GM12878 (cell line): Measurements from ENCODE around the gene SPIC. TPM values are rescaled to one million over a fixed set of nuclear protein-coding genes. Genes with fewer than 3 reads are reported as not detected.

Experiments
- ATAC-seq: fragments of 200-7000 bp; cut with Tn5 transposase; 3 replicates; pipeline ENCODE4 v1.9.1; 2020; ENCODE audit warnings: mild to moderate bottlenecking, moderate library complexity
- BruUV-seq: library from RNA; stranded (reverse); fragments of 400-500 nt; replicated peaks from 2 replicates; lab custom pipeline; 2021; lab: Mats Ljungman, UMichigan
- CTCF ChIA-PET: fragments of 300-600 bp; sonication (Branson Sonifier 250); formaldehyde crosslinking; extraction: SDS; loops from one replicate; lab custom pipeline; 2021; ENCODE audit warnings: inconsistent platforms; lab: Yijun Ruan, JAX
- POLR2A ChIA-PET: fragments of 350-600 bp; formaldehyde crosslinking; extraction: SDS; loops from one replicate; lab custom pipeline; 2021; ENCODE audit warnings: inconsistent platforms; lab: Charles Lee
- RAD21 ChIA-PET: fragments of 300-600 bp; sonication (Branson Sonifier 250); formaldehyde crosslinking; loops from one replicate; lab custom pipeline; 2023; ENCODE audit warnings: antibody characterized with exemption; ENCODE audit not compliant: unreplicated experiment; lab: Charles Lee
- SMC1A ChIA-PET: fragments of 300-600 bp; sonication (Branson Sonifier 250); formaldehyde crosslinking; loops from one replicate; lab custom pipeline; 2023; ENCODE audit not compliant: unreplicated experiment, uncharacterized antibody; lab: Charles Lee
- DNase-seq: peaks from one replicate; pipeline ENCODE4 v3.0.0-alpha.2; 2011; ENCODE audit warnings: low read depth, low spot score
- FAIRE-seq: peaks from 3 replicates; lab custom pipeline; 2011; peaks lifted over from hg19 to GRCh38; lab: Jason Lieb, UNC
- H2AFZ ChIP-seq: 2 replicates; pipeline ENCODE4 v1.6.0; 2011; ENCODE audit warnings: low read depth, low read length, control low read depth; ENCODE audit not compliant: control insufficient read depth
- H3K27ac ChIP-seq: 2 replicates; pipeline ENCODE4 v1.5.1; 2011; ENCODE audit warnings: control low read depth; ENCODE audit not compliant: control insufficient read depth, insufficient read depth
- H3K27me3 ChIP-seq, 2 experiments: replicated peaks in 1 of 2; 2 replicates each; pipeline versions ENCODE4 v1.6.0 to v1.6.1; 2011; ENCODE audit warnings: low read length in 1 of 2; ENCODE audit not compliant: control insufficient read depth in 2 of 2, insufficient read depth in 2 of 2
- H3K36me3 ChIP-seq, 2 experiments: 2 replicates each; pipeline ENCODE4 v1.5.1; 2011; ENCODE audit warnings: low read length in 1 of 2; ENCODE audit not compliant: control insufficient read depth in 2 of 2, insufficient read depth in 2 of 2
- H3K4me1 ChIP-seq: 2 replicates; pipeline ENCODE4 v1.6.1; 2011; ENCODE audit warnings: mild to moderate bottlenecking, low read length, moderate library complexity, mixed read lengths; ENCODE audit not compliant: control insufficient read depth, insufficient read depth
- H3K4me2 ChIP-seq: 2 replicates; pipeline ENCODE4 v1.6.0; 2011; ENCODE audit warnings: control low read depth; ENCODE audit not compliant: control insufficient read depth, insufficient read depth
- H3K4me3 ChIP-seq: fragments of 200-600 bp; sonication (generic); 2 replicates; pipeline ENCODE4 v1.5.1; 2016
- H3K79me2 ChIP-seq: 2 replicates; pipeline ENCODE4 v1.6.0; 2011; ENCODE audit warnings: low read length; ENCODE audit not compliant: control insufficient read depth, insufficient read depth
- H3K9ac ChIP-seq: 2 replicates; pipeline ENCODE4 v1.8.0; 2011; ENCODE audit warnings: low read length, control low read depth, mixed read lengths; ENCODE audit not compliant: control insufficient read depth, insufficient read depth
- H3K9me3 ChIP-seq: replicated peaks from 3 replicates; pipeline ENCODE4 v1.5.1; 2011; ENCODE audit warnings: mild to moderate bottlenecking, low read length; ENCODE audit not compliant: control insufficient read depth, insufficient read depth
- H4K20me1 ChIP-seq: 2 replicates; pipeline ENCODE4 v1.6.0; 2011; ENCODE audit not compliant: control insufficient read depth, insufficient read depth
- BMI1 ChIP-seq: fragments of 450-650 bp; IDR thresholded peaks from 2 replicates; pipeline ENCODE4 v1.6.1; 2016; ENCODE audit warnings: mild to moderate bottlenecking, moderate library complexity, borderline replicate concordance
- E4F1 ChIP-seq: fragments of 450-650 bp; IDR thresholded peaks from 2 replicates; pipeline ENCODE4 v1.6.1; 2018; ENCODE audit warnings: borderline replicate concordance, mild to moderate bottlenecking; ENCODE audit not compliant: partially characterized antibody
- IKZF1 ChIP-seq: fragments of 450-650 bp; conservative IDR thresholded peaks from 2 replicates; pipeline ENCODE4 v1.6.1; 2017; ENCODE audit warnings: antibody characterized with exemption, mild to moderate bottlenecking
- NFXL1 ChIP-seq: fragments of 450-650 bp; IDR thresholded peaks from 2 replicates; pipeline ENCODE4 v1.6.1; 2017; ENCODE audit warnings: antibody characterized with exemption, mild to moderate bottlenecking, borderline replicate concordance
- NR2F1 ChIP-seq: fragments of 450-650 bp; conservative IDR thresholded peaks from 2 replicates; pipeline ENCODE4 v1.6.1; 2017; ENCODE audit warnings: mild to moderate bottlenecking
- PKNOX1 ChIP-seq: fragments of 450-650 bp; IDR thresholded peaks from 2 replicates; pipeline ENCODE4 v1.6.1; 2016; ENCODE audit warnings: mild to moderate bottlenecking
- REST ChIP-seq: IDR thresholded peaks from 2 replicates; pipeline ENCODE4 v1.6.1; 2012; ENCODE audit warnings: mild to moderate bottlenecking, low read depth, low read length
- SIX5 ChIP-seq: IDR thresholded peaks from 2 replicates; pipeline ENCODE4 v1.6.1; 2011; ENCODE audit warnings: mild to moderate bottlenecking, low read depth, low read length, moderate library complexity; ENCODE audit not compliant: severe bottlenecking
- SREBF2 ChIP-seq: IDR thresholded peaks from 2 replicates; pipeline ENCODE4 v1.6.1; 2012; ENCODE audit warnings: mild to moderate bottlenecking, low read length
- SUZ12 ChIP-seq: fragments of 200-600 bp; sonication (generic); IDR thresholded peaks from one replicate; pipeline ENCODE4 v1.6.1; 2018; ENCODE audit warnings: antibody characterized with exemption, mild to moderate bottlenecking; ENCODE audit not compliant: unreplicated experiment
- TARDBP ChIP-seq: IDR thresholded peaks from 2 replicates; pipeline ENCODE4 v1.6.1; 2016; ENCODE audit warnings: borderline replicate concordance
- YY1 ChIP-seq: IDR thresholded peaks from 2 replicates; pipeline ENCODE4 v1.6.1; 2011; ENCODE audit warnings: low read depth, mild to moderate bottlenecking, low read length
- ZBTB11 ChIP-seq: fragments of 450-650 bp; formaldehyde crosslinking; IDR thresholded peaks from 2 replicates; pipeline ENCODE4 v1.5.0; 2022; ENCODE audit warnings: mild to moderate bottlenecking, missing genetic modification characterization
- WGBS: methylation state at CpG from one replicate; pipeline ENCODE4 v1.1.6; 2016; ENCODE audit warnings: low lambda C conversion rate; ENCODE audit not compliant: insufficient replicate concordance, insufficient coverage; ENCODE audit errors: missing lambda C conversion rate; 5-methylcytosine and 5-hydroxymethylcytosine counted together
- in situ Hi-C: fragments of 300-500 bp; cut with MboI; formaldehyde crosslinking; loops from 9 replicates; pipeline ENCODE4 v1.14.3; 2018; ENCODE audit warnings: mixed read lengths
- intact Hi-C: fragments of 100-400 bp; cut with micrococcal nuclease; formaldehyde crosslinking; loops from one replicate; pipeline ENCODE4 v1.14.2; 2022; ENCODE audit not compliant: unreplicated experiment
- polyA plus RNA-seq, 11 experiments: library from polyadenylated mRNA; depleted of rRNA in 4 of 11; unstranded in 6 of 11; stranded (reverse) in 5 of 11; fragments of >200 nt; fragmentation: Nextera tagmentation in 4 of 11; fragmentation: Illumina TruSeq in 1 of 11; extraction: Ambion mirVana in 4 of 11; extraction: Trizol in 1 of 11; gene quantifications; 1 replicate in 1 of 11; 2 replicates in 10 of 11; pipeline versions ENCODE4 v1.2.1 to v1.2.3, GENCODE V29; 2011 to 2016; ENCODE audit warnings: inconsistent platforms in 2 of 11, missing spikeins in 2 of 11, low read depth in 1 of 11
- total RNA-seq, 4 experiments: library from RNA; depleted of rRNA in 3 of 4; stranded (reverse); fragments of >200 nt in 3 of 4; fragmentation: Illumina TruSeq in 1 of 4; extraction: Trizol in 1 of 4; gene quantifications; 2 replicates each; pipeline versions ENCODE4 v1.2.1 to v1.2.3, GENCODE V29; 2013 to 2021

SPIC gene
- total and polyA plus RNA-seq, 10 of the 15 experiments (the other 5 are each of a cell fraction or from before 2014, with no cell fraction given), result 0.07 to 2.2 (median 0.18) TPM; not detected in 4

GRCh38 chr12:101470939-101471338 is 4.2 kb upstream of the SPIC start:
- Histone ChIP-seq H3K9ac (no peak overlapping the region), H3K4me2 (no peak overlapping the region), H3K4me3 (no peak overlapping the region), H3K4me1 (no peaks in the 10 kb centered on the region), H4K20me1 (no peaks in the 10 kb centered on the region), H3K36me3 (no peaks in the 10 kb centered on the region), H2AFZ (no peak overlapping the region), H3K9me3 (no peaks in the 10 kb centered on the region), H3K79me2 (no peaks in the 10 kb centered on the region), H3K27me3 (no peaks in the 10 kb centered on the region), H3K27ac (no peak overlapping the region)
- POLR2A ChIA-PET, result no interaction called here
- DNase-seq (no peak), ATAC-seq (no peak), FAIRE-seq (no peak)
- SMC1A ChIA-PET, result interaction anchor here (1.8 kb wide), 1 partner anchor 13 kb away, joined by 6 read pairs; no protein-coding TSS in a partner anchor
- CTCF ChIA-PET, result no interaction called here
- intact Hi-C loops (no loop called here), in situ Hi-C loops (no loop called here)
- RAD21 ChIA-PET, result interaction anchor here (1.2 kb wide), 1 partner anchor 10 kb away, joined by 3 read pairs; no protein-coding TSS in a partner anchor
- WGBS, result 45% methylated on average over 2 of the region's 2 CpGs
- no TSS peak for BruUV-seq
- TF ChIP-seq REST, result no peak
- no peak for TF ChIP-seq E4F1
- TF ChIP-seq YY1, result no peak
- TF ChIP-seq NFXL1, result no peak
- no peak for TF ChIP-seq BMI1
- no peak for TF ChIP-seq PKNOX1
- TF ChIP-seq NR2F1, result no peak
- TF ChIP-seq TARDBP, result no peak
- TF ChIP-seq SIX5, result no peak
- TF ChIP-seq ZBTB11 (CRISPR knock-in tag), result no peak
- no peak for TF ChIP-seq SREBF2
- TF ChIP-seq IKZF1, result no peak
- TF ChIP-seq SUZ12, result no peak
